GM19099 (cell line): ENCODE measurements around the gene ZNF581.
A peak's percentile ranks its signal among the peaks of the same experiment; 100 is the strongest.

Experiments
- POLR2A ChIP-seq: IDR thresholded peaks from 3 replicates; pipeline ENCODE4 v1.6.1; 2011; ENCODE audit warnings: low read depth; ENCODE audit not compliant: insufficient read length; ENCODE audit errors: extremely low read depth

The ZNF581 gene, protein sequence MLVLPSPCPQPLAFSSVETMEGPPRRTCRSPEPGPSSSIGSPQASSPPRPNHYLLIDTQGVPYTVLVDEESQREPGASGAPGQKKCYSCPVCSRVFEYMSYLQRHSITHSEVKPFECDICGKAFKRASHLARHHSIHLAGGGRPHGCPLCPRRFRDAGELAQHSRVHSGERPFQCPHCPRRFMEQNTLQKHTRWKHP

DNA sequence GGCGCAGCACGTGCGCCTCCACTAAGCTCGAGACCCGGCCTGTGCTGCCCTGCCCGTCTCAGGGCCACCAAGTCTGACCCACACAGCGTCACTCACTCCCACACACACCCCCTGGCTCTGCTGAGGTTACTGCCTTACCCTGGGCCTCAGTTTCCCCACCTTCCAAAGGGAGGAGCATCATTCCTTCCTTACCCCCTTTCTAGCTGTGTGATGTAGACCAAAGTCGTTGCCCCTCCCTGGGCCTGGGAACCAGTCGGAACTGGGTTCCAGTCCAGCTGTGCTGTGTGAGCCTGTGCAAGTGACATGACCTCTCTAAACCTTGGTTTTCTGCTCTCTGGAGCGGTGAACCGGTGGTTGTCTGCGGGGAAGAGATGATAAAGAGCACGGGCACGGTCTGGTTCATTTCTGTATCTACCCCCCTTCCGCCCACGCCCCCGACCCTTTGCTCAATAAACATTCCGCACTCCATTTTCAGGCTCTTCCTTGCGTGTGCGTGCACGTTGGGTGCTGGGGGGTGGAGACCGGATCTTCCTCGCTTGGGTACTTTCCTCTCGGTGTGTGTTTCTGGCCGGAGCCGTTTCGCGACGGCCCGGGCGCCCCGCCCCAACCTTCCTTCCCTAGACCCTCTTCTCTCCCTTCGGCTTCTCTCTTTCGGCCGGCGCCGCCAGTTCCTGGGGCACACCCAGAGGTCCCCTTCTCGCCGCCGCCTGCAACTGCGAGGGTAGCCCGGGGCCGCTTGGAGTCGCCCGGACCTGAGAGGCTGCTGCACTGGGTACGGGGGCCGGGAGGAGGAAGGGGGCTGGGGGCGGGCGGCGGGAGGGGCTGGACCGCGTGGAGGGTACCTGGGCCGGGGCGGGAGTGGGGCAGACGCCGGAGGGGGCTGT, at the start of gene ZNF581:
Gene ZNF581 (plus strand): TSS at position 647 of the 884 bp plus-strand sequence. CDS start 923 bp downstream, outside the sequence.
- TF ChIP-seq POLR2A: peak; percentile 61

DNA sequence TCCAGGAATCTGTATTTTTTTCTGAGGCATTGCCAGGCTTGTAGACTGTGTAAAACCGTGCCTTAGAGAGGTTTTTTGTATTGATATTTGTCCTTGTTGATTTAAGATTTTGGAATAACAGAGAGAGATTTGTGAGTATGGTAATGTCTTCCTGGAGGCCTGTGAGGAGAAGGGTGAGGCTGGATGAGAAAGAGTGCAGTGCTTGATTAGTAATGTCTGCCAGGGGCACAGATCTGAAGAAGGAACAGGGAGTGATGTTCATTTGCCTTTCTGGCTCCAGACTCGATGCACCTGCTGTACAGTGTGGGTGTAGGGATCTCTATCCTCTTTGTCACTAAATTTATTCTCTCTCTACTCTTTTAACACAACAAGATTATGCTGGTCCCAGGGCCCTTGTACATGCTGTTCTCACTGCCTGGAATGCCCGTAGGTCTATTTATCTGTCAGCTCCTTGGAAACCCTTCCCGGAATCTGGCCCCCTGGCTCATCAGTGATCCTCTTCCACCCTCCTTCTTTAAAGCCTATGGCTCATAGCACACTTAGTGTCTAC, 48.4 kb upstream of the ZNF581 start:
- no peak for TF ChIP-seq POLR2A

DNA sequence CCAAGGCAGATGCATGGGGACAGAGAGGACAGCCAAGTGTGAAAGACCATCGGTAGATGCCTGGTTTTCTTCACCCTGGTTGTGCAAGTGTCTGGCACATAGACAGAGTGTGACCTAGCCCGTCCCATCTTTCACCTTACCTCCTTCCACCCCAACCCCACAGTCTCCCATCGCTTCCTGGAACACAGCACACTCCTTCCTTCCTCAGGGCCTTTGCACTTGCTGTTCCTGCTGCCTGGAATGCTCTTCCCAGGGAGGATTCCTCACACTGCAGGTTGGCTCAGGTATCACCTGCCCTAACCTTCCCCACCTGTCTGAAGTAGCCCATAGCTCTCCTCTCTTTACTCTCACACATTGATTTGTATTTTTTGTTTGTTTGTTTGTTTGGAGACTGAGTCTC, 47.1 kb upstream of the ZNF581 start:
- TF ChIP-seq POLR2A: no peak

DNA sequence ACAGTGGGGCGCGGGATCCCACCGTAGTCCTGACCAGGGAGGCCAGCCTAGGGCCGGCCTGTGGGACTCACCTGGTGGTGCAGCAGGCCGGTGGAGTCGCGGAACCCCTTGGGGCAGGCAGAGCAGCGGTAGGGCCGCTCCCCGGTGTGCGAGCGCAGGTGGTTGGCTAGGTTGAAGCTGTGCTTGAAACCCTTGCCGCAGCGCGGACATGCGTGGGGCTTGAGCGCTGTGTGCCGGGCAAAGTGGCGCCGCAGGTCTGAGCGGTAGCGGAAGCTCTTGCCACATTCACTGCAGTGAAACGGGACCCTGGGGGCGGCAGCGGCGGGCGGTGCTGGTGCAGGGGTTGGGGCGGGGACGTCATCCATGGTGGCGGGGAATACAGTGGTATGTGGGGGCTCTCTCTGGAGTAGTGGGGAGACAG, 45.9 kb upstream of the ZNF581 start:
- TF ChIP-seq POLR2A: no peak

DNA sequence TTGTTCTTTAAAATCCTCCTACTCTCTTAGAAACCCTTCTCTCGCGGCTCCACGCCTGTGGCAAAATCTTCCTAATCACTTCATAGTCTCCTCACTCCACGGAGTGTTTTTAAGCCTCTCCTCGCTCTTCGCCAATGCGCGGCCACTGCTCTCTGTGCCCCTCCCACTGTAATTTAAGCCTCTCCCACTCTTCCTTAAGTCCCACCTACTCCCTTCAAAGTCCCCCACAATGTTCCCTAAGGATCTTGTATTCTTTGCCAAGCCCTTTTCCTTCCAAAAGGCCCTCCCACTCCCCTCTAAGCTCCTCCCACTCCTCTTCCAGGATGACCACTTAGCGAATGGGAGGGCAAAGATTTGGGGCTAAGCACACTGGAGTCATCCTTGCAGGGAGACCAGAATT, 45.4 kb upstream of the ZNF581 start:
- no peak for TF ChIP-seq POLR2A

DNA sequence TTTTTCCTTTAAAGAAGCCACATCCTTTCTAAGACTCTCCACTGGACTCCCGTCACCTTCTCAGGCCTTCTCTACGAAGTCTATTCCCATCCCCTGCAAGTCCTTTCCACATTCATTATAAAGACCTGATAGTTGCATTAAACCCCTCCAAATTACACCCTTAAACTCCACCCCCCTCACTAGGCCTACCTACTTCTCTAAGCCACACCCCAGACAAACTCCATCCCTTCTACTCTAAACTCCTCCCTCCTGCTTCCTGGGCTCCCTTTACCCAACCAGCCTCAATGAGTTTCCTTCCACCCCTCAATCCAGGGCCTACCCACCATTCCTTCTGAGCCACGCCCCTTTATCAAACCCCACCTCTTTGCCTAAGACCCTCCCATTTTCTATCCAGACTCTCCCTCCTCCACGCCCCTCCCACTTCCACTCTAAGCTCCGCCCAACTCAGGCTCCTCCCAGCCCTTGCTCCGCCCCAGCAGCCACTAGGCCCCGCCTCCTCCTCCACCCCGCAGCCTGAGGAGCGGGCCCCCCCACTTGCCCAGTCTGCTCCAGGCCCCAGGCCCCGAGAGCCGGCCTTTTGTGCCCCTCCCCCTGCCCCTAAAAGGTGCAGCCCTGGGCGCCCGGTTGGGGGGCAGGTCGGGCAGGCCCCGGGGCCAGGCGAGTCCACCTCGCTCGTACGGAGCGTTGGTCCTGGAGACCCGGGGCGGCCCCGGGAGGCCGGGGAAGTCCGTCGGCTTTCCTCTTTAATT, 44.6 kb upstream of the ZNF581 start:
- TF ChIP-seq POLR2A: peak; percentile 65

DNA sequence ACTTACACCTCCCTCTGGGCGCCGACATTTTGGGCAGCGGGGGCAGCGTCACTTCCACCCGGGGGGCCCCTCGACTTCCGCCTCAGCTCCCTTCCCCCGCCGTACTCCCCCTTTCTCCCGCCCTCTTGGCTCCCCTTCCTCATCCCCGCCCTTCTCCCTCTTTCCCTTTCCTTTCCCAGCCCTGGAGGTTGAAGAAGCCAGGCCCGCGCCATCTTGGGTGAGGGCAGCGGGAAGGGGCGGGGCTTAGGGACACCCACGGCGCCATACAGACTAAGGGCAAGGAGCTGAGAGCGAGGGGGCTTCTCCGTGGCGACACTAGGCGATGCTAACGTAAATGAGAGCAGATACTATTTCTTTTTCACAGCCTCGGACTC, 44.0 kb upstream of the ZNF581 start, which contains the start of gene FIZ1:
Gene FIZ1 (minus strand): TSS at position 50 of the 374 bp plus-strand sequence. CDS start 1,652 bp downstream, outside the sequence.
- peak; percentile 43 for TF ChIP-seq POLR2A

DNA sequence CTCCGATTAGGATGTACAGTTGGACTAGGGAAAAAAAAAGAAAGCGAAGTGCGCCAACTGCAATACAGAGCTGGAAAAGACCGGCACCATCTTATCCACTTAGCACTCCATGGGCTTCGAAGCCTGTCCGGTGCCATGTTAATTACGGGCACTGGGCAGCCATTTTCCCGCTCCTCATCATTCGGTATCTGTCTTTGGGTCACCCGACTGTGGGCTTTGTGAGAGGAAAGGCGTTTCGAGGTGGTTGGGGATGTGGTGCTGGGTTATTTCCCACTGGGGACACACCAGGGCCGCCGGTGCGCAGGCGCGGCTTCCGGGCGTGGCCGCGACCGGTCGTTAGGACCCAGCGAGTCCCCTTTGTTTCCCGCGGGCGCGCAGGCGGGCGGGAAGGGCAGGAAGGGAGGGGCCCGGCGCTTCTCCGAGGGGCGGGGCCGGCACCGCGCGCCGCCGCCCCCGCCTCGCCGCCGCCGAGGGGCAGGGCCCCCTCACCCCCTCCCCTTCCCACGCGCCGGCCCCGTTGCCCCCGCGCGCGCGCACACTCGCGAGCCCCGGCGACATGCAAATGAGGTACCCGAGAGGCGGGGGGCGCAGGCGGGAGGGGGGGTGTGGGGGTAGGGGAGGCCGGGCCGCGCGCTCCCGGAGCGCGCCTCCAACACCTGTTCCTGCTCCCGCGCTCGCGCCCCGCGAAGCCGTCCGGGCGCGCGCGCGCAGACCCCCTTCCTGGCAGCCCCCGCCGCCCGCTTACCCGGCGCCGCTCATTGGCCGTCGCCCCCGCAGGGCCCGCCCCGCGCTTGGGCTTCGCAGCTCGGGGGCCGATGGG, 43.4 kb upstream of the ZNF581 start, which contains the start of gene ZNF524:
Gene ZNF524 (plus strand): TSS at position 447 of the 820 bp plus-strand sequence. CDS start 1,825 bp downstream, outside the sequence.
- peak; percentile 24 for TF ChIP-seq POLR2A

DNA sequence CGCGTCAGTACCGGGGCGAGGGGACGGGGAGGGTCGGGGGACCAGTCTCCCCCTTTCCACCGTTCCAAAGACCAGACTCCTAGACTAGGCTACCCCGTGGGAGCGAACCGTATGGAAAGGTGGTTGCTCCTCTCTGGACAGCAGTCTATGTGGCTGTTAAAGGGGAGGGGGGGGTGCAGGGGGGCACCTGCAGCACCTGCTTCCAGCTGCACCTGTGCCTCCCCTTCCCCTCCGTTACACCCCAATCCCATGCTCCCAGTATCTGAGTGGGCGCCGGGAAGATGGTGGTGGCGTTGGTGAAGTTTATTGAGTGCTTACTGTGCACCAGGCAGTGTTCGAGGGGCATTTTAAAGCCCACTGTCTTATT, 42.8 kb upstream of the ZNF581 start:
- TF ChIP-seq POLR2A: peak; percentile 44

DNA sequence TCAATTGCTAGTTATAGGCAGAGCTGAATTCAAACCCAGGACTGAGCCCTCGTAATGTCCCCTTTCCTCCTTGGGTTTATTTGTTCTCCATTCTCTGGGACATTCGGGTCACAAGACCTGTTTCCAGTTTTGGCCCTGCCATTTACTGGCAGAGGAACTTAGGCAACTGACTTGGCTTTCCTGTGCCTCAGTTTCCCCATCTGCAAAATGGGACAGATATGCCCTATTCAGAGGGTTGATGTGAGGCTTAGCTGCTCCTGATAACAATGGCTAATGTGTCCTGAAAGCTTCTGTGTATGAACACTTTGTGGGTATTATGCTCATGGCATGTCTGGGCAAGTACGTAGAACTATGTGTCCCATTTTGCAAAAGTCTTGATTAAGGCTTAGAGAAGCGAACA, 42.4 kb upstream of the ZNF581 start:
- TF ChIP-seq POLR2A: no peak

DNA sequence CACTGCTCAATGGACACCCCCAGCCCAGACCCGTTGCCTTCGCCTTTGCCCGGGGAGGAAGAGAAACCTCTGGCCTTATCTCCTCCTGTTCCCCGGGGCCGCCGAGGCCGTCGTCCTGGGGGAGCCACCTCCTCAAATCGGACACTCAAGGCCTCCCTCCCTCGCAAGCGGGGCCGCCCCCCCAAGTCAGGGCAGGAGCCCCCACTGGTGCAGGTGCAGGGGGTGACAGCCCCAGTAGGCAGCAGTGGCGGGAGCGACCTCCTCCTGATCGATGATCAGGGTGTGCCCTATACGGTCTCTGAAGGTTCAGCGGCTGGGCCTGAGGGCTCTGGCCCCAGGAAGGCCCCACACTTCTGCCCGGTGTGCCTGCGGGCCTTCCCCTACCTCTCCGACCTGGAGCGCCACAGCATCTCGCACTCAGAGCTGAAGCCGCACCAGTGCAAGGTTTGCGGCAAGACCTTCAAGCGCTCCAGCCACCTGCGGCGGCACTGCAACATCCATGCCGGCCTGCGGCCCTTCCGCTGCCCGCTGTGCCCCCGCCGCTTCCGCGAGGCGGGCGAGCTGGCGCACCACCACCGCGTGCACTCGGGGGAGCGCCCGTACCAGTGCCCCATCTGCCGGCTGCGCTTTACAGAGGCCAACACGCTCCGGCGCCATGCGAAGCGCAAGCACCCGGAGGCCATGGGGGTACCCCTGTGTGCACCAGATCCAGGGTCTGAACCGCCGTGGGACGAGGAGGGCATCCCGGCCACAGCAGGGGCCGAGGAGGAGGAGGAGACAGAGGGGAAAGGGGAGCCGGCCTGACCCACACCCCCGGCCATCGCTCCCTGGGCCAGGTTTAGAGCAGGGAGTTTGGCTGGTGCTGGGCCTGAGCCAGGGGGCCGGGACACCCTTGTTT, 41.1 kb upstream of the ZNF581 start:
- TF ChIP-seq POLR2A: no peak

DNA sequence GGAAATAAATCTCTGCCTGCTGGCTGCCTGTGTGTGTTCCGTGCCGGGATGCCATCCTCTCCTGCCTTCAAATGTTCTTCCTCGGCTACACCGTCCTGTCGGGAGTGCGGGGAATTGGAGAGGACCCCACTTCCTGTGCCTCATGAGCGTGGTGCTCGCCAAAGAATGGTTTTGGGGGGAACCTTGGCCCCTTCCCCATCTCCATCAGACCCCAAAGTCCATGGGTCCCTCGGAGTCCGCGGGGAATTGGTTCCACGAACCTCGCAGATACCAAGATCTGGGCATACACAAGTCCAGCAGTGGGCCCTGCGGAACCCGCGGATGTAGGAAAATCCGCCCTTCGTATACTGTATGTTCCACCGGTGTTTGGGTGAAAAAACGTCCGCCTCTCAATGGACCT, 40.3 kb upstream of the ZNF581 start:
- no peak for TF ChIP-seq POLR2A

DNA sequence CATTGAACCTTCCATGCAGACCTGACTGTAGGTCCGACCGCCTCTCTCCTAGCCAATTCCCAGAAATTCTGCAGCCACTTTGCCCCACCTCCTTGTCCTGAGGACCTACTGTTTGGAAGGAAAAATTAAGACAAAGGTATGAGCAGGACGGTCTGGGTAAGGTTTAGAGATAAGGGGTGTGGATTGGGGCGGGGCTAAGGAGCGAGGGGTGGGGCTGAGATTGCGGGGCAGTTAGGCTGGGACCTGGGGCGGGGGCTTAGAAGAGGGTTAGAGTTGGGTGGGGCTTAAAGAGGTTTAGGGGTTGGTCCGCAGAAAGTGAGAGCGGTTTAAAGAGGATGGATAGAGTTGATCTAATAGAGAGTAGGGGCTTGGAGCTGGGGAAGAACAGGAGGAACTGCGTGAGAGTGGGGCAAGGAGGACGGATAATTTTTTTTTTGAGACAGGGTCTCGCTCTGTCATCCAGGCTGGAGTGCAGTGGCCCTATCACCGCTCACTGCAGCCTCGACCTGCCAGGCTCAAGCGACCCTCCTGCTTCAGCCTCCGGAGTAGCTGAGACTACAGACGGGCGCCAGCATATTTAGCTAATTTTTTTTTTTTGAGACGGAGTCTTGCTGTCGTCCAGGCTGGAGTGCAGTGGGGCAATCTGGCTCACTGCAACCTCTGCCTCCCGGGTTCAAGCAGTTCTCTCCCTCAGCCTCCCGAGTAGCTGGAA, 39.7 kb upstream of the ZNF581 start:
- no peak for TF ChIP-seq POLR2A
